Activated CD8-positive, alpha-beta T cell treated with anti-CD3 and anti-CD28 coated beads for 36 hours (primary cell): ENCODE measurements around the gene PCDH15. TPM values are rescaled to one million over a fixed set of nuclear protein-coding genes. Genes with fewer than 3 reads are reported as not detected.

Source experiments
- ATAC-seq: fragments of 200-7000 bp; cut with Tn5 transposase; one replicate; pipeline ENCODE4 v1.10.0; 2021; ENCODE audit warnings: mild to moderate bottlenecking, moderate library complexity
- CTCF ChIA-PET: fragments of 350-600 bp; sonication (Branson Sonifier 250); formaldehyde crosslinking; loops from one replicate; lab custom pipeline; 2021; ENCODE audit warnings: antibody characterized with exemption; lab: Charles Lee
- POLR2A ChIA-PET: fragments of 350-600 bp; sonication (Branson Sonifier 250); formaldehyde crosslinking; loops from one replicate; lab custom pipeline; 2021; ENCODE audit warnings: antibody characterized with exemption; lab: Charles Lee
- DNase-seq: peaks from one replicate; pipeline ENCODE4 v3.0.0-alpha.2; 2020
- H3K27ac Mint-ChIP-seq: one replicate; pipeline ENCODE4 v1.8.0; 2021; ENCODE audit warnings: mild to moderate bottlenecking, mixed read lengths
- H3K27me3 Mint-ChIP-seq: one replicate; pipeline ENCODE4 v1.8.0; 2021; ENCODE audit warnings: mixed read lengths
- H3K36me3 Mint-ChIP-seq: one replicate; pipeline ENCODE4 v1.8.0; 2021; ENCODE audit warnings: low read depth, mixed read lengths
- H3K4me1 Mint-ChIP-seq: one replicate; pipeline ENCODE4 v1.8.0; 2021; ENCODE audit warnings: low read depth, mixed read lengths
- H3K4me3 Mint-ChIP-seq: one replicate; pipeline ENCODE4 v1.8.0; 2021; ENCODE audit warnings: mild to moderate bottlenecking, moderate library complexity, mixed read lengths
- H3K9me3 Mint-ChIP-seq: one replicate; pipeline ENCODE4 v1.8.0; 2021; ENCODE audit warnings: mixed read lengths
- CTCF ChIP-seq: fragments of 200-600 bp; IDR thresholded peaks from one replicate; pipeline ENCODE4 v1.8.0; 2022; ENCODE audit warnings: antibody characterized with exemption, mild to moderate bottlenecking
- intact Hi-C: fragments of 100-400 bp; cut with micrococcal nuclease; formaldehyde crosslinking; loops from one replicate; pipeline ENCODE4 v1.10.0; 2022
- total RNA-seq, 2 experiments: library from RNA; stranded (reverse); gene quantifications; one replicate each; pipeline ENCODE4 v1.2.3, GENCODE V29; 2021

PCDH15 gene
- total RNA-seq, 2 experiments from 2014 or later, result not detected

GRCh38 chr10:54594289-54594688 is 206.7 kb downstream of the PCDH15 start:
- ATAC-seq (no peak), DNase-seq (no peak)
- ChIA-PET CTCF (no interaction called here), POLR2A (no interaction called here)
- Mint-ChIP-seq H3K9me3 (peaks cover 22% of the 10 kb centered on the region), H3K36me3 (no peaks in the 10 kb centered on the region), H3K27ac (no peak overlapping the region), H3K4me1 (no peaks in the 10 kb centered on the region), H3K4me3 (no peak overlapping the region), H3K27me3 (no peaks in the 10 kb centered on the region)
- intact Hi-C loops, result no loop called here
- TF ChIP-seq CTCF, result no peak

GRCh38 chr10:54587971-54588370 is 213.1 kb downstream of the PCDH15 start:
- no peak for DNase-seq
- no peak for ATAC-seq
- no peaks in the 10 kb centered on the region for H3K36me3 Mint-ChIP-seq
- no peak overlapping the region for H3K4me3 Mint-ChIP-seq
- TF ChIP-seq CTCF, result no peak
- no peaks in the 10 kb centered on the region for H3K27me3 Mint-ChIP-seq
- ChIA-PET CTCF (no interaction called here), POLR2A (no interaction called here)
- H3K4me1 Mint-ChIP-seq, result no peaks in the 10 kb centered on the region
- no peak overlapping the region for H3K27ac Mint-ChIP-seq
- no peaks in the 10 kb centered on the region for H3K9me3 Mint-ChIP-seq
- intact Hi-C loops, result no loop called here

GRCh38 chr10:54585572-54585971 is 215.5 kb downstream of the PCDH15 start:
- Mint-ChIP-seq H3K27ac (no peak overlapping the region), H3K4me1 (no peaks in the 10 kb centered on the region), H3K4me3 (no peak overlapping the region), H3K27me3 (no peaks in the 10 kb centered on the region), H3K36me3 (no peaks in the 10 kb centered on the region), H3K9me3 (peaks cover 1% of the 10 kb centered on the region)
- DNase-seq, result no peak
- CTCF ChIA-PET, result no interaction called here
- no peak for TF ChIP-seq CTCF
- ATAC-seq, result no peak
- POLR2A ChIA-PET, result no interaction called here
- intact Hi-C loops, result no loop called here

- no peaks in the 10 kb centered on the region for H3K27me3 Mint-ChIP-seq
- peaks cover 9% of the 10 kb centered on the region for H3K9me3 Mint-ChIP-seq
- H3K4me1 Mint-ChIP-seq, result no peaks in the 10 kb centered on the region
- H3K4me3 Mint-ChIP-seq, result no peak overlapping the region
- ChIA-PET CTCF (no interaction called here), POLR2A (no interaction called here)
- intact Hi-C loops, result no loop called here
- no peak overlapping the region for H3K27ac Mint-ChIP-seq
- no peak for DNase-seq
- ATAC-seq, result no peak
- no peaks in the 10 kb centered on the region for H3K36me3 Mint-ChIP-seq
- TF ChIP-seq CTCF, result no peak
Observed at GRCh38 chr10:54577682-54578081, 223.3 kb downstream of the PCDH15 start.

- H3K27ac Mint-ChIP-seq, result no peak overlapping the region
- H3K36me3 Mint-ChIP-seq, result no peaks in the 10 kb centered on the region
- no peak overlapping the region for H3K4me3 Mint-ChIP-seq
- no peaks in the 10 kb centered on the region for H3K4me1 Mint-ChIP-seq
- CTCF ChIA-PET, result no interaction called here
- POLR2A ChIA-PET, result no interaction called here
- DNase-seq (no peak), ATAC-seq (no peak)
- peaks cover 9% of the 10 kb centered on the region for H3K9me3 Mint-ChIP-seq
- intact Hi-C loops, result no loop called here
- no peak for TF ChIP-seq CTCF
- H3K27me3 Mint-ChIP-seq, result no peaks in the 10 kb centered on the region
Observed at GRCh38 chr10:54576541-54576940, 224.5 kb downstream of the PCDH15 start.
